Right atrium auricular region (tissue), 2 donors: ENCODE measurements around the gene RNASE4. TPM values are rescaled to one million over a fixed set of nuclear protein-coding genes. Genes with fewer than 3 reads are reported as not detected.
"Not testable (repeated sequence)": the region's sequence is repeated elsewhere in the genome, so short reads cannot be mapped to it uniquely, and the experiment has no call there.

Source experiments
- DNase-seq: peaks from one replicate; pipeline ENCODE4 v3.0.0-alpha.2; 2019; ENCODE audit warnings: low spot score
- H3K27ac ChIP-seq, 2 donors: fragments of 200-600 bp; sonication (generic); 1 replicate in 1 of 2; 2 replicates in 1 of 2; pipeline ENCODE4 v1.5.1; 2016 to 2019
- H3K27me3 ChIP-seq, 2 donors: fragments of 200-600 bp; sonication (generic); one replicate each; pipeline versions ENCODE4 v1.5.1 to v1.6.0; 2017 to 2019
- H3K36me3 ChIP-seq: fragments of 200-600 bp; sonication (generic); one replicate; pipeline ENCODE4 v1.5.1; 2016
- H3K4me1 ChIP-seq, 2 donors: fragments of 200-600 bp; sonication (generic); one replicate each; pipeline versions ENCODE4 v1.5.1 to v1.6.0; 2017 to 2019
- H3K4me3 ChIP-seq, 2 donors: fragments of 200-600 bp; sonication (generic); 1 replicate in 1 of 2; 2 replicates in 1 of 2; pipeline ENCODE4 v1.5.1; 2017 to 2019; ENCODE audit warnings: mild to moderate bottlenecking in 1 of 2, moderate library complexity in 1 of 2
- H3K9me3 ChIP-seq, 2 donors: fragments of 200-600 bp; sonication (generic); one replicate each; pipeline ENCODE4 v1.5.1; 2019
- CTCF ChIP-seq, 2 donors: fragments of 200-600 bp; sonication (generic); IDR thresholded peaks; one replicate each; pipeline ENCODE4 v1.5.1; 2019; ENCODE audit warnings: antibody characterized with exemption in 2 of 2
- total RNA-seq, 2 donors: library from RNA; depleted of rRNA; stranded (reverse); fragments of >200 nt; gene quantifications; one replicate each; pipeline ENCODE4 v1.1.0, GENCODE V29; 2016

RNASE4 gene
- total RNA-seq, 2 donors from 2014 or later, result 19.5 to 44.4 TPM

GRCh38 chr14:20659336-20659735 is 25.0 kb upstream of the RNASE4 start:
- no peak overlapping the region for H3K4me3 ChIP-seq
- no peak for DNase-seq
- peaks cover 0 to 10% of the 10 kb centered on the region in 2 donors for H3K4me1 ChIP-seq
- TF ChIP-seq CTCF (IDR thresholded peaks at IDR 0.05), result no peak
- H3K27ac ChIP-seq, result no peak overlapping the region
- H3K36me3 ChIP-seq, result no peaks in the 10 kb centered on the region
- H3K27me3 ChIP-seq, result peaks cover under 1 to 4% of the 10 kb centered on the region in 2 donors
- no peaks in the 10 kb centered on the region for H3K9me3 ChIP-seq

- H3K27ac ChIP-seq, result no peak overlapping the region
- H3K9me3 ChIP-seq, result no peaks in the 10 kb centered on the region
- H3K4me1 ChIP-seq, result peaks cover 0 to 10% of the 10 kb centered on the region in 2 donors
- no peak for TF ChIP-seq CTCF (IDR thresholded peaks at IDR 0.05)
- DNase-seq, result peak; percentile 40
- peaks cover 0 to 4% of the 10 kb centered on the region in 2 donors for H3K27me3 ChIP-seq
- no peaks in the 10 kb centered on the region for H3K36me3 ChIP-seq
- no peak overlapping the region for H3K4me3 ChIP-seq
Measured at GRCh38 chr14:20659813-20660395, 24.5 kb upstream of the RNASE4 start.

GRCh38 chr14:20661197-20661596 is 23.2 kb upstream of the RNASE4 start:
- Histone ChIP-seq H3K36me3 (no peaks in the 10 kb centered on the region), H3K4me1 (peaks cover 0 to 10% of the 10 kb centered on the region in 2 donors), H3K9me3 (no peaks in the 10 kb centered on the region), H3K27me3 (peaks cover 0 to 4% of the 10 kb centered on the region in 2 donors), H3K27ac (no peak overlapping the region), H3K4me3 (no peak overlapping the region)
- TF ChIP-seq CTCF (IDR thresholded peaks at IDR 0.05), result no peak
- no peak for DNase-seq

GRCh38 chr14:20662968-20663732 is 21.2 kb upstream of the RNASE4 start:
- H3K27me3 ChIP-seq, result no peaks in the 10 kb centered on the region
- DNase-seq, result peak; percentile 42
- no peak overlapping the region for H3K27ac ChIP-seq
- H3K4me3 ChIP-seq, result peak overlapping the region in 1 of 2 donors; percentile 32
- H3K4me1 ChIP-seq, result peaks cover 0 to 10% of the 10 kb centered on the region in 2 donors
- no peaks in the 10 kb centered on the region for H3K36me3 ChIP-seq
- TF ChIP-seq CTCF (IDR thresholded peaks at IDR 0.05), result peak; percentile 19 to 56
- no peaks in the 10 kb centered on the region for H3K9me3 ChIP-seq

GRCh38 chr14:20666400-20666961 is 17.9 kb upstream of the RNASE4 start:
- not testable (repeated sequence) for H3K27me3 ChIP-seq, H3K27ac ChIP-seq, H3K36me3 ChIP-seq, H3K4me1 ChIP-seq, H3K9me3 ChIP-seq, H3K4me3 ChIP-seq, DNase-seq

- Histone ChIP-seq H3K4me3 (no peak overlapping the region), H3K27me3 (no peaks in the 10 kb centered on the region), H3K4me1 (peaks cover 0 to 8% of the 10 kb centered on the region in 2 donors)
Measured at GRCh38 chr14:20667957-20668356, 16.4 kb upstream of the RNASE4 start.

More at GRCh38 chr14:20667957-20668356, 16.4 kb upstream of the RNASE4 start:
- DNase-seq, result no peak
- Histone ChIP-seq H3K36me3 (no peaks in the 10 kb centered on the region), H3K9me3 (no peaks in the 10 kb centered on the region), H3K27ac (no peak overlapping the region)
- no peak for TF ChIP-seq CTCF (IDR thresholded peaks at IDR 0.05)
